SK-N-SH treated with all-trans-retinoic acid at 6 μM for 48 hours (cell line): ENCODE results near the gene GRK5.

Experiments
- ARNTL ChIP-seq: fragments of 450-650 bp; formaldehyde crosslinking; IDR thresholded peaks from 2 replicates; pipeline ENCODE4 v1.5.0; 2020; ENCODE audit warnings: low read depth, mild to moderate bottlenecking, moderate library complexity, borderline replicate concordance
- GLIS3 ChIP-seq: fragments of 250-450 bp; sonication (Bioruptor Pico); IDR thresholded peaks from 2 replicates; pipeline ENCODE4 v1.5.0; 2020; ENCODE audit warnings: mild to moderate bottlenecking, moderate library complexity
- ISL1 ChIP-seq: fragments of 250-450 bp; sonication (Bioruptor Pico); IDR thresholded peaks from 2 replicates; pipeline ENCODE4 v2.1.2; 2022; ENCODE audit warnings: mild to moderate bottlenecking, moderate library complexity
- TCF4 ChIP-seq: fragments of 250-450 bp; sonication (Bioruptor Pico); IDR thresholded peaks from 2 replicates; pipeline ENCODE4 v1.8.0; 2021; ENCODE audit warnings: mild to moderate bottlenecking, moderate library complexity, borderline replicate concordance
- TSHZ2 ChIP-seq: fragments of 250-450 bp; sonication (Bioruptor Pico); IDR thresholded peaks from 2 replicates; pipeline ENCODE4 v1.5.0; 2020; ENCODE audit warnings: mild to moderate bottlenecking, moderate library complexity
- TF ChIP-seq, protein P1 (sequence below): fragments of 250-450 bp; sonication (Bioruptor Pico); IDR thresholded peaks from 2 replicates; pipeline ENCODE4 v1.8.0; 2020; ENCODE audit warnings: mild to moderate bottlenecking, moderate library complexity, borderline replicate concordance
- TF ChIP-seq, protein P2 (sequence below): fragments of 250-450 bp; sonication (Bioruptor Pico); IDR thresholded peaks from 2 replicates; pipeline ENCODE4 v1.5.1; 2020; ENCODE audit warnings: low read depth, mild to moderate bottlenecking, moderate library complexity

- TF ChIP-seq ARNTL (CRISPR knock-in tag) (no peak), ISL1 (CRISPR knock-in tag) (no peak), TSHZ2 (CRISPR knock-in tag) (no peak), GLIS3 (CRISPR knock-in tag) (no peak), TCF4 (CRISPR knock-in tag) (no peak)
- TF ChIP-seq, protein P1, sequence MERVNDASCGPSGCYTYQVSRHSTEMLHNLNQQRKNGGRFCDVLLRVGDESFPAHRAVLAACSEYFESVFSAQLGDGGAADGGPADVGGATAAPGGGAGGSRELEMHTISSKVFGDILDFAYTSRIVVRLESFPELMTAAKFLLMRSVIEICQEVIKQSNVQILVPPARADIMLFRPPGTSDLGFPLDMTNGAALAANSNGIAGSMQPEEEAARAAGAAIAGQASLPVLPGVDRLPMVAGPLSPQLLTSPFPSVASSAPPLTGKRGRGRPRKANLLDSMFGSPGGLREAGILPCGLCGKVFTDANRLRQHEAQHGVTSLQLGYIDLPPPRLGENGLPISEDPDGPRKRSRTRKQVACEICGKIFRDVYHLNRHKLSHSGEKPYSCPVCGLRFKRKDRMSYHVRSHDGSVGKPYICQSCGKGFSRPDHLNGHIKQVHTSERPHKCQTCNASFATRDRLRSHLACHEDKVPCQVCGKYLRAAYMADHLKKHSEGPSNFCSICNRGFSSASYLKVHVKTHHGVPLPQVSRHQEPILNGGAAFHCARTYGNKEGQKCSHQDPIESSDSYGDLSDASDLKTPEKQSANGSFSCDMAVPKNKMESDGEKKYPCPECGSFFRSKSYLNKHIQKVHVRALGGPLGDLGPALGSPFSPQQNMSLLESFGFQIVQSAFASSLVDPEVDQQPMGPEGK (CRISPR knock-in tag): no peak
- TF ChIP-seq, protein P2, sequence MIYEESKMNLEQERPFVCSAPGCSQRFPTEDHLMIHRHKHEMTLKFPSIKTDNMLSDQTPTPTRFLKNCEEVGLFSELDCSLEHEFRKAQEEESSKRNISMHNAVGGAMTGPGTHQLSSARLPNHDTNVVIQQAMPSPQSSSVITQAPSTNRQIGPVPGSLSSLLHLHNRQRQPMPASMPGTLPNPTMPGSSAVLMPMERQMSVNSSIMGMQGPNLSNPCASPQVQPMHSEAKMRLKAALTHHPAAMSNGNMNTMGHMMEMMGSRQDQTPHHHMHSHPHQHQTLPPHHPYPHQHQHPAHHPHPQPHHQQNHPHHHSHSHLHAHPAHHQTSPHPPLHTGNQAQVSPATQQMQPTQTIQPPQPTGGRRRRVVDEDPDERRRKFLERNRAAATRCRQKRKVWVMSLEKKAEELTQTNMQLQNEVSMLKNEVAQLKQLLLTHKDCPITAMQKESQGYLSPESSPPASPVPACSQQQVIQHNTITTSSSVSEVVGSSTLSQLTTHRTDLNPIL (CRISPR knock-in tag): no peak
Measured at GRCh38 chr10:119283387-119283786, 76.0 kb downstream of the GRK5 start.
